LNCaP clone FGC (cell line): Measurements from ENCODE around the gene TTC7B.

Experiments used
- DNase-seq: peaks from one replicate; pipeline ENCODE4 v3.0.0-alpha.2; 2011; ENCODE audit warnings: low read depth
- H3K4me3 ChIP-seq: 2 replicates; pipeline ENCODE4 v1.5.1; 2011; ENCODE audit warnings: mild to moderate bottlenecking, low read depth, low read length, control low read depth
- CTCF ChIP-seq: IDR thresholded peaks from 2 replicates; pipeline ENCODE4 v1.5.1; 2012; ENCODE audit warnings: mild to moderate bottlenecking; ENCODE audit not compliant: control insufficient read depth, insufficient read depth; ENCODE audit errors: extremely low read depth

Gene TTC7B

GRCh38 chr14:90643982-90644670, 172.1 kb downstream of the TTC7B start:
- DNase-seq = no peak
- no peak for TF ChIP-seq CTCF
- H3K4me3 ChIP-seq = no peak overlapping the region

GRCh38 chr14:90642244-90642717, 173.9 kb downstream of the TTC7B start:
- TF ChIP-seq CTCF = no peak
- no peak for DNase-seq
- no peak overlapping the region for H3K4me3 ChIP-seq

DNA sequence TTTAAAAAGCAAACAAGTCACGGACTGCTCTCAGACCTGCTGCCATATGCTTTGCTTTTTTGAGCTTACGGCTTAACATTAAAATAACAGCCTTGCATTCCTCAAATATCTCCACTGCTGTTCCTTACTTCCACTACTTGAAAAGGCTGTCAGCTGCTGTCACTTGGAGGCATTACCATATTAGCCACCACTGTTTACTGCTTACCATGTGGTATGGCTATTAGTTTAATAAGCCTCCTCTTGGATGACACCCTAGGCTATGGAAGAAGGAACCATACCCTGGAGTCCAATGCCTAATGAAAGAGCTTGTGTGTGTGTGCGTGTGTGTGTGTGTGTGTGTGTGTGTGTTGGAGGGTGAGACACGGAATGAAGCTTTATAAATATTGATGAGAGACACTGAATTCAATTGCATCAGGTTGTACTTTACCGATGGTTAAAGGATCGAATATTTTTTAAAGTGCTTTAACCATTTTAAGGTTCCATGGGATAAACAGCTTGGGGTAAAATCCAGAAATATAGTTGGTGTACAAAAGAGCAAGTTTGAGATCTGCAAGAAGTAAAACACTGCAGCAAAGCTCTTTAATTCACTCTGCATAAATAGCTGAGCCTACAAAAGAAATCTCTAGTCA, 174.5 kb downstream of the TTC7B start:
- no peak for TF ChIP-seq CTCF
- DNase-seq = no peak
- no peak overlapping the region for H3K4me3 ChIP-seq

- no peak overlapping the region for H3K4me3 ChIP-seq
- no peak for TF ChIP-seq CTCF
These were observed 175.1 kb downstream of the TTC7B start for GRCh38 chr14:90641168-90641567.

DNA sequence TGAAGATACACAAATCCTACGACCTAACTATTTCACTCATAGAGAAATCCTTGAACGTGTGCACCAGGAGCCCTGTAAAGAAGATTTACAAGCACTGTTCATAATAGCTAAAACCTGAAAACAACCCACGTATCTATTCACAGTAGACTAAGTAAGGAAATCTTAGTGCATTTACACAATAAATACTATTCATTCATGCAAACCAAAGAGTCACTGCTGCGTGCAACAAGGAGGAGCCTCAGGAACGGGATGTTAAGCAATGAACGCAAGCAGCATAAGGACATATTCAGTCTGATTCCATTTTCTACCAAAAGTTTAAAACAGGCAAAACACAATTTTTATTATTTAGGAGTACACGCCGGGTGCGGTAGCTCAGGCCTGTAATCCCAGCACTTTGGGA, 176.6 kb downstream of the TTC7B start:
- H3K4me3 ChIP-seq = no peak overlapping the region
- no peak for TF ChIP-seq CTCF
- DNase-seq = no peak

More at GRCh38 chr14:90641168-90641567, 175.1 kb downstream of the TTC7B start:
- no peak for DNase-seq

DNA sequence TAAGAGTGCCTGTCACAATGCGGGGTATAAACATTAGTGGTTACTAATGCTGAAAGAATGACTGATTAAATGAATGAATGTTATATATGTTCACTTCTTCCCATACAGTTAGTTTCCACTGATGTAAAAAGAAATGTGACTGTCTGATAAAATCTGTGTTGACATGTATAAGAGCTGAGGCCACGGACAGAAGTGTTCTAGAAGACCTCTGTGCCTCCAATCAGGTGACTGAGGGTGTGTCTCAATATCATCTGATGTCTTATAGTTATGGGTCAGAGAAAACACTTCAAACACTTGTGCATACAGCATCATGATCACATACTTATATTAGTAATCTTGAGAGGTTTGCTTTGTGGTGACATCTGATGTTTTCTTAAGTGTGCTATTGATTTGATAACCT, 183.4 kb downstream of the TTC7B start:
- TF ChIP-seq CTCF = no peak
- no peak for DNase-seq
- no peak overlapping the region for H3K4me3 ChIP-seq
